ENCODE data around the gene NUP107.

NUP107 gene

GRCh38 chr12:68785823-68786222, 99.0 kb downstream of the NUP107 start:
- no peak for TF ChIP-seq CTCF (IDR thresholded peaks at IDR 0.05; ENCODE audit: low read depth, low read length)
- no peak for DNase-seq (ENCODE audit: low read depth, low spot score)
- in situ Hi-C loops (cut with HindIII; ENCODE audit: low sequenced_read_pairs) = no loop called here
- H3K4me3 ChIP-seq (ENCODE audit: low read depth, low read length) = no peak overlapping the region

- in situ Hi-C loops (cut with HindIII; ENCODE audit: low sequenced_read_pairs) = no loop called here
- TF ChIP-seq CTCF (IDR thresholded peaks at IDR 0.05; ENCODE audit: low read depth, low read length) = peak; percentile 33
- H3K4me3 ChIP-seq (ENCODE audit: low read depth, low read length) = no peak overlapping the region
- DNase-seq (ENCODE audit: low read depth, low spot score) = peak; percentile 46
These were observed 100.2 kb downstream of the NUP107 start for GRCh38 chr12:68786929-68787328.

GRCh38 chr12:68788554-68789143, 101.9 kb downstream of the NUP107 start:
- no peak for TF ChIP-seq CTCF (IDR thresholded peaks at IDR 0.05; ENCODE audit: low read depth, low read length)
- no peak overlapping the region for H3K4me3 ChIP-seq (ENCODE audit: low read depth, low read length)
- in situ Hi-C loops (cut with HindIII; ENCODE audit: low sequenced_read_pairs) = no loop called here
- DNase-seq (ENCODE audit: low read depth, low spot score) = no peak

GRCh38 chr12:68789144-68789878, 102.5 kb downstream of the NUP107 start:
- TF ChIP-seq CTCF (IDR thresholded peaks at IDR 0.05; ENCODE audit: low read depth, low read length) = no peak
- H3K4me3 ChIP-seq (ENCODE audit: low read depth, low read length) = no peak overlapping the region
- DNase-seq (ENCODE audit: low read depth, low spot score) = no peak
- in situ Hi-C loops (cut with HindIII; ENCODE audit: low sequenced_read_pairs) = no loop called here

- no peak for TF ChIP-seq CTCF (IDR thresholded peaks at IDR 0.05; ENCODE audit: low read depth, low read length)
- in situ Hi-C loops (cut with HindIII; ENCODE audit: low sequenced_read_pairs) = no loop called here
- DNase-seq (ENCODE audit: low read depth, low spot score) = no peak
- no peak overlapping the region for H3K4me3 ChIP-seq (ENCODE audit: low read depth, low read length)
These were observed 103.5 kb downstream of the NUP107 start for GRCh38 chr12:68790081-68790951.

GRCh38 chr12:68790952-68791234, 104.1 kb downstream of the NUP107 start:
- TF ChIP-seq CTCF (IDR thresholded peaks at IDR 0.05; ENCODE audit: low read depth, low read length) = no peak
- in situ Hi-C loops (cut with HindIII; ENCODE audit: low sequenced_read_pairs) = no loop called here
- DNase-seq (ENCODE audit: low read depth, low spot score) = no peak
- H3K4me3 ChIP-seq (ENCODE audit: low read depth, low read length) = no peak overlapping the region
